T1000 (cell line): ENCODE results near the gene PUS3.

Experiments used
- DNase-seq: peaks from one replicate; lab custom pipeline; 2025; ENCODE audit warnings: mixed read lengths; lab: John Stamatoyannopoulos, UW

The PUS3 gene

GRCh38 chr11:125941619-125942611, 38.9 kb upstream of the PUS3 start:
- DNase-seq, result no peak

- no peak for DNase-seq
Observed at GRCh38 chr11:125941267-125941618, 38.2 kb upstream of the PUS3 start.

- DNase-seq, result no peak
Observed at GRCh38 chr11:125940145-125940544, 37.1 kb upstream of the PUS3 start.

- DNase-seq, result no peak
Observed at GRCh38 chr11:125939081-125939521, 36.1 kb upstream of the PUS3 start.

- DNase-seq, result no peak
Observed at GRCh38 chr11:125938418-125938817, 35.4 kb upstream of the PUS3 start.

GRCh38 chr11:125935618-125936199, 32.7 kb upstream of the PUS3 start:
- DNase-seq, result no peak

- no peak for DNase-seq
Observed at GRCh38 chr11:125935056-125935455, 32.0 kb upstream of the PUS3 start.

GRCh38 chr11:125934473-125934872, 31.5 kb upstream of the PUS3 start:
- DNase-seq, result no peak

- DNase-seq, result no peak
Observed at GRCh38 chr11:125933030-125933813, 30.2 kb upstream of the PUS3 start.

- no peak for DNase-seq
Observed at GRCh38 chr11:125932301-125932700, 29.3 kb upstream of the PUS3 start.

- no peak for DNase-seq
Observed at GRCh38 chr11:125931668-125932067, 28.7 kb upstream of the PUS3 start.

GRCh38 chr11:125931116-125931515, 28.1 kb upstream of the PUS3 start:
- DNase-seq, result no peak

- DNase-seq, result no peak
Observed at GRCh38 chr11:125930076-125930450, 27.1 kb upstream of the PUS3 start.

- no peak for DNase-seq
Observed at GRCh38 chr11:125929445-125930075, 26.6 kb upstream of the PUS3 start.

GRCh38 chr11:125926682-125927081, 23.7 kb upstream of the PUS3 start:
- DNase-seq, result no peak

- DNase-seq, result no peak
Observed at GRCh38 chr11:125925804-125926203, 22.8 kb upstream of the PUS3 start.

- DNase-seq, result no peak
Observed at GRCh38 chr11:125925247-125925740, 22.3 kb upstream of the PUS3 start.

- no peak for DNase-seq
Observed at GRCh38 chr11:125924384-125925007, 21.5 kb upstream of the PUS3 start.

- DNase-seq, result no peak
Observed at GRCh38 chr11:125923633-125924032, 20.6 kb upstream of the PUS3 start.

GRCh38 chr11:125923012-125923579, 20.1 kb upstream of the PUS3 start:
- no peak for DNase-seq

- no peak for DNase-seq
Observed at GRCh38 chr11:125922156-125922555, 19.1 kb upstream of the PUS3 start.
